ENCODE data around the gene INS.
"Not testable (repeated sequence)": the region's sequence is repeated elsewhere in the genome, so short reads cannot be mapped to it uniquely, and the experiment has no call there.

Gene INS

DNA sequence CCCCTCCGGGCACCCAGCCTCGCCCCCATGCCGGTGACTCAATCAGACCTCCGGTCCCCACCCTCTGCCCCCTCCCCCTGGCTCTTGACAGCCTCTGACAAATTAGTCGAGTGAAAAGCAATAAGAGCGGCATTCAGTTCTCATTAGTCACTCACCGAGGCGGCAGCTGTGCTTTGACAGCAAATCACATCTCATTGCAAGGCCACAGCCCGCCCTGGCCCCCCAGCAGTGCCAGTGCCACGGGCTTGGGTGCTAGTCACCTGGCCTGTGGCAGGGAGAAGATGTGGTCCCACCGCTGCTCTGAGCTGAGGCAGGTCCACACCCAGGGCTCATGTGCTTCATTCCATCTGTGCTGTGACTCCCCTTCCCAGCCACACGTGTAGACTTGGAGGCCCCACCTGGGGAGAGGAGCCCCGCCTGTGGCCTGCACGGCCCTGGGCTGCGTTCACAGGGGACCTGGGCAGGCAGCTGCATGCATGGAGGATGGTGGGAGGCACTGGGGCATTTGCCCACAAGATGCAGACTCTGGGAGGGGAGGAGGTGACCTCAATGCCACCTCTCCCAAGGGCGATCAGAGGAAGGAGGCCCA, 18.0 kb upstream of the INS start:
- Histone ChIP-seq H3K36me3 (ENCODE audit: control insufficient read depth, insufficient read depth, low read length) (no peaks in the 10 kb centered on the region), H3K4me3 (ENCODE audit: low read depth, low read length) (no peak overlapping the region), H3K9ac (ENCODE audit: low read length) (no peak overlapping the region), H3K27me3 (ENCODE audit: control insufficient read depth, insufficient read depth, low read length) (no peaks in the 10 kb centered on the region), H3K4me1 (ENCODE audit: control insufficient read depth, insufficient read depth, low read length) (peaks cover 8% of the 10 kb centered on the region; the same call in 1 of the 2 replicates), H3K9me3 (ENCODE audit: control insufficient read depth, insufficient read depth, low read depth, low read length) (no peaks in the 10 kb centered on the region; the same call in 1 of the 2 replicates), H3K27ac (ENCODE audit: low read depth, low read length) (no peak overlapping the region)

DNA sequence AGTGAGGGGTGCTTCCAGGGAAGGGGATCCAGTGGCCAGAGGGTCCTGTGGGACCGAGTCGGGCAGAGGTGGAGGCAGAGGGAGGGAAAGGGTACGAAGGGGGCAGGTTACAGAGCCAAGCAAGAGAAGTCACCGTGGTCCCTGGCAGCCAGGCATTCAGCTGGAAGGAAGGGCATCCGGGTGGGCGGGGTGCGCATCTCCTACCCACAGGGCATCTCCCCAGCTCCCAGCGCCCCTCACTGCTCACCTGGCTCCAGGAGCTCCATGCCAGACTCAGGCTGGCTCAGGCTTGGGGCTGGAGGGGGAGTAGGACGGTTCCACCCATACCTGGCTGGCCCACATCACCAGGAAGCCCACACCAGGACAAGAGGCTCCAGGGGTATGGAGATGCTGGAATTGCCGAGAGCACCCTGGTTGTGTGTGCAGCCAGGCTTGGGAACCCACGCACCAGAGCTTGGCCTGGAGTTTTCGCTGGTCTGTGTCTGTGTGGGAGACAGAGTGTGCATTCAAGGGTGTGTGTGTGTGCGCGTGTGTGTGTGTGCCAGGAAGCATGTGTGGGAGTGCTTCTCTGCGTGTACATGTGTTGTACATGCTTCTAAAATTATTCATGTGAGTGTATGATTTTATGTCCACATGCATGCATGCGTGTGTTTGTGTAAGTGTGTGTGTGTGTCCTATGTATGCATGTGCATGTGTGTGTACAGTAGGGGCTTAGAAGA, 17.2 kb upstream of the INS start:
- not testable (repeated sequence) for H3K27ac ChIP-seq (ENCODE audit: low read depth, low read length); H3K4me3 ChIP-seq (ENCODE audit: low read depth, low read length); H3K27me3 ChIP-seq (ENCODE audit: control insufficient read depth, insufficient read depth, low read length); H3K36me3 ChIP-seq (ENCODE audit: control insufficient read depth, insufficient read depth, low read length); H3K9me3 ChIP-seq (ENCODE audit: control insufficient read depth, insufficient read depth, low read depth, low read length); H3K4me1 ChIP-seq (ENCODE audit: control insufficient read depth, insufficient read depth, low read length); H3K9ac ChIP-seq (ENCODE audit: low read length)

DNA sequence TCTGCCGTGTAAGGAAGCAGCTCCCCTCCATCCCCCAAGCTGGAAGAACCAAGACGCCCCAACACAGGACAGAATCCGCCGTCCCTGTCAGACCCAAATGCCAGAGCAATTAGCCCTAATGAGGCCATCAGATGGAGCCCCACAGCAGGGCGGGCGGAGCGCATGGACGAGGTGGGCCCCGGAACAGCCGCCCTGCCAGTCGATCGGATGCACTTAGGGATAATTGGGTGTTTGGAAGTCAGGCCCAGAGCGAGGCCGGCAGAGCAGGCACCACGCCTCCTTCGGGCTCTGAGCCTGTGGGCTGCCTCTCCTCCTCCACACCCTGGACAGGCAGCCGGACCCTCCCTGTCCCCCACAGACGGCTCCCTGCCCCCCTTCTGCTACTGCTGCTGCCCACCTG, 16.1 kb upstream of the INS start:
- Histone ChIP-seq H3K4me1 (ENCODE audit: control insufficient read depth, insufficient read depth, low read length) (peaks cover 8% of the 10 kb centered on the region; the same call in 1 of the 2 replicates), H3K4me3 (ENCODE audit: low read depth, low read length) (no peak overlapping the region), H3K9me3 (ENCODE audit: control insufficient read depth, insufficient read depth, low read depth, low read length) (no peaks in the 10 kb centered on the region; the same call in 1 of the 2 replicates), H3K9ac (ENCODE audit: low read length) (no peak overlapping the region), H3K27ac (ENCODE audit: low read depth, low read length) (no peak overlapping the region), H3K36me3 (ENCODE audit: control insufficient read depth, insufficient read depth, low read length) (no peaks in the 10 kb centered on the region), H3K27me3 (ENCODE audit: control insufficient read depth, insufficient read depth, low read length) (no peaks in the 10 kb centered on the region)

DNA sequence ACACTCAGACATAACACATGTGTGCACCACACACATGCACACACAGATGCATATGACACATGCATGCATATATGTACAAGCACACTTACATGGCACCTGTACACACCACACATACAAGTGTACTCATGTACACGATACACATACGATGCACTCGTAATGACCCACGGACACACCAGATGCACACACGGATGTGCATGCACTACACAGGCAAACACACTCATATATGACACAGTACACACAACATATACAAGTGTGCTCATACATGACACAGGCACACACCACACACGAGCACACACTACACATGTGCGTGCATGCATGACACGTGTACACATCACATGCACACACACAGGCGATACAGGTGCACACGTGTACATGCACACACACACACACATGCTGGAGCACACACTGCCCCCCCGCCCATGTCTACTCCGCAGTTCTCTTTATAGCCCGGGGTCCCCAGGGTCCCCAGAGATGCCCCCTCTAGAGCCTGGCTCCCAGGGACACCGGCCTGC, 15.4 kb upstream of the INS start:
- H3K4me1 ChIP-seq (ENCODE audit: control insufficient read depth, insufficient read depth, low read length), result peaks cover 8% of the 10 kb centered on the region; the same call in 1 of the 2 replicates

DNA sequence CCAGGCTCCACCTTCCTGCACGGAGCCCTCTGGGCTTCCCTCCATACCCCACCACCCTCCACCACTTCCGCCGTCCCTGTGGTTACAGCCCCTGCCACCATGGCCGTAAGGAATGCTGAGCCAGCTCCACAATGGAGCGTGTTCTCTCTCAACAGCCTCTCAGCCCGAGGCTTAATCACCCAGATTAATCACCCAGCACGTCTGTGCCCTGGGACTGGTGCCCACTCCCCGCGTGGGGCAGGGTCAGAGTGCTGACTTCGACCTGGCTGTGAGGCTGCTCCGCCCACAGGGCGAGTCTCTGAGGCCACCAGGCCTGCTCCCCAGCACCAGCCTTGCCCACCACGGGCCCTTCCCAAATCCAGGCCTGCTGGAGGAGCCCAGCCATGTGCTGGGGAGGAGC, 14.7 kb upstream of the INS start:
- Histone ChIP-seq H3K36me3 (ENCODE audit: control insufficient read depth, insufficient read depth, low read length) (no peaks in the 10 kb centered on the region), H3K27me3 (ENCODE audit: control insufficient read depth, insufficient read depth, low read length) (no peaks in the 10 kb centered on the region), H3K9me3 (ENCODE audit: control insufficient read depth, insufficient read depth, low read depth, low read length) (no peaks in the 10 kb centered on the region; the same call in 1 of the 2 replicates), H3K27ac (ENCODE audit: low read depth, low read length) (no peak overlapping the region), H3K4me1 (ENCODE audit: control insufficient read depth, insufficient read depth, low read length) (peaks cover 8% of the 10 kb centered on the region; the same call in 1 of the 2 replicates), H3K4me3 (ENCODE audit: low read depth, low read length) (no peak overlapping the region), H3K9ac (ENCODE audit: low read length) (no peak overlapping the region)

More for the DNA sequence above, 15.4 kb upstream of the INS start:
- no peak overlapping the region for H3K27ac ChIP-seq (ENCODE audit: low read depth, low read length)
- no peaks in the 10 kb centered on the region; the same call in 1 of the 2 replicates for H3K9me3 ChIP-seq (ENCODE audit: control insufficient read depth, insufficient read depth, low read depth, low read length)
- no peak overlapping the region for H3K9ac ChIP-seq (ENCODE audit: low read length)
- no peaks in the 10 kb centered on the region for H3K27me3 ChIP-seq (ENCODE audit: control insufficient read depth, insufficient read depth, low read length)
- H3K4me3 ChIP-seq (ENCODE audit: low read depth, low read length), result no peak overlapping the region
- H3K36me3 ChIP-seq (ENCODE audit: control insufficient read depth, insufficient read depth, low read length), result no peaks in the 10 kb centered on the region

DNA sequence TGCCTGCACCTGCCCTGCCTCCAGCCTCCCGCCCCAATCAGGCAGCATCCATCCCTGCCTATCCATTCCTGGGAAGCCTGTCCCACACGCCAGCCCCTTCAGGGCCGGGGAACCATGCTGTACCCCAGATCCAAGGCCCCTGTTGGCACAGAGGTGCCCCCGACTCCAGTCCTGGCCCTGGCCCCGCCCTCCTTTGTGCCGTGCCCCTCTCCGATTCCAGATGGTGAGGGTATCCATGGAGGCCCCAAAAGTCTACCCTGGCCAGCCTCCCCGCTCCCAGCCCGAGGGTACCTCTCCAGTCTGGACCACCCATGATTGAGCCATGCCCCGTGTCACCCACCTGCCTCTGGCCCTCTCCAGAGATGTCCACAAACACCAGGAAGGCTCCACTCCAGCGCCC, 13.4 kb upstream of the INS start:
- Histone ChIP-seq H3K27me3 (ENCODE audit: control insufficient read depth, insufficient read depth, low read length) (no peaks in the 10 kb centered on the region), H3K4me1 (ENCODE audit: control insufficient read depth, insufficient read depth, low read length) (peaks cover 5% of the 10 kb centered on the region; the same call in 1 of the 2 replicates), H3K27ac (ENCODE audit: low read depth, low read length) (no peak overlapping the region)

DNA sequence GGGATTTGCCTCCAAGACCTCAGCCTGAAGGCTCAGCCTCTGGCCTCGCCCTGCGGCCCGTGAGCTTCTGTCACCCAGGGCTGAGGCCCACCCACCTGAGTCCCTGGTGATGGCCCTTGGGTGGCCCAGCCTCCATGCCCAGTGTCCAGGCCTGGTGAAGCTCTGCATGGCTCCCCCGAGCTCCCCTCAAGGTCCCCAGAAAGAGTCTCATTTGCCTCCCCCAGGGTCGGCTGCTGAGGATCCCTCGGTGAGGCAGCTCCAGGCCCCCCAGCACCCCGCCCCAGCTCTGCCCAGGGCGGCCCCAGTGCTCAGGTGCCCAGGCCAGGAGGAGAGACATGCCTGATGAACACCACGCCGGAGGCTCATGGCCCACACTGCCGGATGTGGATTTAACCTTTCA, 12.8 kb upstream of the INS start:
- no peak overlapping the region for H3K9ac ChIP-seq (ENCODE audit: low read length)
- H3K27me3 ChIP-seq (ENCODE audit: control insufficient read depth, insufficient read depth, low read length), result no peaks in the 10 kb centered on the region
- H3K4me1 ChIP-seq (ENCODE audit: control insufficient read depth, insufficient read depth, low read length), result peaks cover 1% of the 10 kb centered on the region; the same call in 1 of the 2 replicates
- H3K36me3 ChIP-seq (ENCODE audit: control insufficient read depth, insufficient read depth, low read length), result no peaks in the 10 kb centered on the region
- no peak overlapping the region for H3K4me3 ChIP-seq (ENCODE audit: low read depth, low read length)
- no peak overlapping the region for H3K27ac ChIP-seq (ENCODE audit: low read depth, low read length)
- no peaks in the 10 kb centered on the region; the same call in 1 of the 2 replicates for H3K9me3 ChIP-seq (ENCODE audit: control insufficient read depth, insufficient read depth, low read depth, low read length)

More for the DNA sequence above, 13.4 kb upstream of the INS start:
- H3K9ac ChIP-seq (ENCODE audit: low read length), result no peak overlapping the region
- no peaks in the 10 kb centered on the region for H3K36me3 ChIP-seq (ENCODE audit: control insufficient read depth, insufficient read depth, low read length)
- no peak overlapping the region for H3K4me3 ChIP-seq (ENCODE audit: low read depth, low read length)
- no peaks in the 10 kb centered on the region; the same call in 1 of the 2 replicates for H3K9me3 ChIP-seq (ENCODE audit: control insufficient read depth, insufficient read depth, low read depth, low read length)

DNA sequence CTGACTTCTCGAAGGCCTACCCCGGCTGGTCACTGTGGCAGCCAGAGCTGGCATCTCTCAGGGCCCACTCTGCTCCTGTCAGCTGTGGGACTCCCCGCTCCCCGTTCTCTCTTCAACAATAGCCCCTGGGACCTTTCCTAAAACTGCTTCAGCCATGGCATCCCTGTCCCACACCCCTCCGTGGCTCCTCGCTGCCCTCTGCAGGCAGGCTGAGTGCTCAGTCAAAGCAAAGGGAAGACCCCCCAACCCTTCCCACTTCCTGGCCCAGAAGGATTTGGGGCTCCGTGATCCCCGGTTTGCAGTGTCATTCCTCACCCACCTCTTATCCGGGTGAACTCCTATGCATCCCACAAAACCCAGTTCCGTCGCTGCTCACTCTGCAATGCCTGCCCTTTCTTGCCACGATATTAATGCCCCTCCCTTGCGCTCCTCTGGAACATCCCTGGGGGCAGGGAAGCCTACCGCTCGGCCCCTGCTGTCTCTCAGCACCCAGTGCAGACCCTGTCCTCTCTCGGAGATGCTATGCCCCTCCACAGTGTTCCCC, 12.2 kb upstream of the INS start:
- no peak overlapping the region for H3K9ac ChIP-seq (ENCODE audit: low read length)
- no peaks in the 10 kb centered on the region; the same call in 1 of the 2 replicates for H3K9me3 ChIP-seq (ENCODE audit: control insufficient read depth, insufficient read depth, low read depth, low read length)
- H3K27me3 ChIP-seq (ENCODE audit: control insufficient read depth, insufficient read depth, low read length), result no peaks in the 10 kb centered on the region
- peaks cover 3% of the 10 kb centered on the region; the same call in 1 of the 2 replicates for H3K4me1 ChIP-seq (ENCODE audit: control insufficient read depth, insufficient read depth, low read length)
- H3K4me3 ChIP-seq (ENCODE audit: low read depth, low read length), result no peak overlapping the region
- H3K27ac ChIP-seq (ENCODE audit: low read depth, low read length), result no peak overlapping the region
- no peaks in the 10 kb centered on the region for H3K36me3 ChIP-seq (ENCODE audit: control insufficient read depth, insufficient read depth, low read length)

DNA sequence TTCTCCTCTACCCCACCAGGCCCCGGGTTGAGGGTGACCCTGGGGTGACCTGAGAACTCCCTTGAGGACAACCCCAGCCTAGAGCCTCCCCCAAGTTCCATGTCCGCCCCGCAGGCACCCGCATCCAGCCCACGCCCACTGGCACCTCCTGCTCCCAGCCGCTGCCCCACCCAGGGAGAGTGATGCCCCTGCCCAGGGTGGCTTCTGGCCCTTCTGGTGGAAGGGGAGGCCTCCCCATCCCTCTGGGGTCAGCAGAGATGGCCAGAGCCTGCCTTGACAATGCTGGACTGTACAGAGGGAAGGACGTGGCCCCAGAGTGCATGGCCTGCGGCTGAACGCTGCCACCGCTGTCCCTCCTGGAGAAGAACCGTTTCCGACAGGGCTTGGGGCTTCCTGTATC, 11.7 kb upstream of the INS start:
- Histone ChIP-seq H3K9ac (ENCODE audit: low read length) (no peak overlapping the region), H3K27me3 (ENCODE audit: control insufficient read depth, insufficient read depth, low read length) (no peaks in the 10 kb centered on the region; the same call in 1 of the 2 replicates), H3K27ac (ENCODE audit: low read depth, low read length) (no peak overlapping the region), H3K36me3 (ENCODE audit: control insufficient read depth, insufficient read depth, low read length) (no peaks in the 10 kb centered on the region), H3K9me3 (ENCODE audit: control insufficient read depth, insufficient read depth, low read depth, low read length) (no peaks in the 10 kb centered on the region; the same call in 1 of the 2 replicates), H3K4me3 (ENCODE audit: low read depth, low read length) (no peak overlapping the region), H3K4me1 (ENCODE audit: control insufficient read depth, insufficient read depth, low read length) (peaks cover 3% of the 10 kb centered on the region; the same call in 1 of the 2 replicates)

DNA sequence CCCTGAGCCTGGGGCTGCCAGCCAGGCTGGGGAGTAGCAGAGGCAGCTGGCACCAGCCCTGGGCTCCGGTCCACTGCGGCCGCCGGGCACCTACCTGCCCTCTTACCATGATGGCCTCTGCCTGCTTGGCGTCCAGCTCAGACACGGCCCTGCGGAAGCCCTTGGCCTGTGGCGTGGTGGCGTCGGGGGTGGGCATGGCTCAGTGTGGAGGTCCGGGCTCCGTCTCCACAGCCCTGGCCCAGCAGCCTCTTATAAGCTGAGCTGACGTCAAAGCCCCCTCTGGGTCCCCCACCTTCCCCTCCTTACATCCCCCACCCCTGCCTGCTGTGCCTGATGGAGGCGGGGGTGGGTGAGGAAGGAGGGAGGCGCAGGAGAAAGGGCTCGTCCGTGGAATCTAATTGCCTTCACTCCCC, 10.6 kb upstream of the INS start, which contains the start of gene TH:
TSS of gene TH (minus strand) at position 225 of the 413 bp plus-strand sequence. CDS start at position 196, 29 bp downstream.
- H3K9ac ChIP-seq (ENCODE audit: low read length), result no peak within 1 kb of the TSS

More for the DNA sequence above, 10.6 kb upstream of the INS start, which contains the start of gene TH:
- H3K4me1 ChIP-seq (ENCODE audit: control insufficient read depth, insufficient read depth, low read length), result peaks cover 3% of the 10 kb centered on the region; the same call in 1 of the 2 replicates
- no peak within 1 kb of the TSS for H3K27ac ChIP-seq (ENCODE audit: low read depth, low read length)
- no peaks in the 10 kb centered on the region for H3K36me3 ChIP-seq (ENCODE audit: control insufficient read depth, insufficient read depth, low read length)
- no peaks in the 10 kb centered on the region; the same call in 1 of the 2 replicates for H3K9me3 ChIP-seq (ENCODE audit: control insufficient read depth, insufficient read depth, low read depth, low read length)
- no peak within 1 kb of the TSS for H3K4me3 ChIP-seq (ENCODE audit: low read depth, low read length)
- H3K27me3 ChIP-seq (ENCODE audit: control insufficient read depth, insufficient read depth, low read length), result peaks cover 7% of the 10 kb centered on the region
